Liver (tissue), 9 donors: ENCODE data around the gene TMEM190. TPM values are rescaled to one million over a fixed set of nuclear protein-coding genes. Genes with fewer than 3 reads are reported as not detected.
A peak's percentile ranks its signal among the peaks of the same experiment; 100 is the strongest.

Experiments
- DNase-seq: peaks from one replicate; pipeline ENCODE4 v3.0.0-alpha.2; 2017; ENCODE audit warnings: low spot score
- H3K27ac ChIP-seq, 2 donors: one replicate each; pipeline ENCODE4 v1.7.0; 2013; ENCODE audit warnings: inconsistent platforms in 2 of 2, low read length in 2 of 2, control low read depth in 1 of 2, low read depth in 1 of 2, mild to moderate bottlenecking in 1 of 2
- H3K27me3 ChIP-seq, 4 donors: one replicate each; pipeline versions ENCODE4 v1.6.1 to v1.7.0; 2013; ENCODE audit warnings: low read length in 3 of 4, inconsistent platforms in 1 of 4, mild to moderate bottlenecking in 1 of 4, moderate library complexity in 1 of 4; ENCODE audit not compliant: control insufficient read depth in 4 of 4, insufficient read depth in 4 of 4
- H3K36me3 ChIP-seq, 4 donors: one replicate each; pipeline versions ENCODE4 v1.6.1 to v1.7.0; 2013; ENCODE audit warnings: low read length in 3 of 4, mild to moderate bottlenecking in 3 of 4, low read depth in 1 of 4, moderate library complexity in 1 of 4; ENCODE audit not compliant: control insufficient read depth in 4 of 4, insufficient read depth in 3 of 4
- H3K4me1 ChIP-seq, 4 donors: one replicate each; pipeline versions ENCODE4 v1.6.1 to v1.7.0; 2013; ENCODE audit warnings: low read length in 3 of 4, mild to moderate bottlenecking in 3 of 4, moderate library complexity in 1 of 4; ENCODE audit not compliant: control insufficient read depth in 4 of 4, insufficient read depth in 4 of 4
- H3K4me3 ChIP-seq, 3 donors: one replicate each; pipeline versions ENCODE4 v1.6.1 to v1.7.0; 2013; ENCODE audit warnings: low read length in 3 of 3, control low read depth in 1 of 3, low read depth in 1 of 3, mild to moderate bottlenecking in 1 of 3
- H3K9ac ChIP-seq, 2 donors: one replicate each; pipeline ENCODE4 v1.7.0; 2013; ENCODE audit warnings: low read length in 2 of 2, mild to moderate bottlenecking in 2 of 2, moderate library complexity in 2 of 2, control low read depth in 1 of 2, low read depth in 1 of 2
- H3K9me3 ChIP-seq, 4 donors: one replicate each; pipeline versions ENCODE4 v1.6.1 to v1.7.0; 2013; ENCODE audit warnings: low read length in 3 of 4; ENCODE audit not compliant: control insufficient read depth in 4 of 4
- ATF3 ChIP-seq: IDR thresholded peaks from 2 replicates; pipeline ENCODE4 v1.6.1; 2016; ENCODE audit warnings: antibody characterized with exemption
- CTCF ChIP-seq: fragments of 150-350 bp; IDR thresholded peaks from 2 replicates; pipeline ENCODE4 v1.5.1; 2017; ENCODE audit warnings: improper control_type of control experiment, low read depth, low read length; ENCODE audit not compliant: missing input control
- EGR1 ChIP-seq, 2 donors: IDR thresholded peaks; 2 replicates each; pipeline ENCODE4 v1.6.1; 2016 to 2018; ENCODE audit warnings: antibody characterized with exemption in 2 of 2, low read depth in 2 of 2
- FOXA1 ChIP-seq: IDR thresholded peaks from 2 replicates; pipeline ENCODE4 v1.6.1; 2016; ENCODE audit warnings: antibody characterized with exemption
- FOXA2 ChIP-seq: IDR thresholded peaks from 2 replicates; pipeline ENCODE4 v1.6.1; 2016; ENCODE audit warnings: antibody characterized with exemption
- GABPA ChIP-seq, 2 donors: IDR thresholded peaks in 1 of 2; conservative IDR thresholded peaks in 1 of 2; 2 replicates each; pipeline ENCODE4 v1.6.1; 2016; ENCODE audit warnings: antibody characterized with exemption in 2 of 2, mild to moderate bottlenecking in 1 of 2, moderate library complexity in 1 of 2
- HNF4A ChIP-seq, 2 donors: conservative IDR thresholded peaks; 2 replicates each; pipeline ENCODE4 v1.6.1; 2016; ENCODE audit warnings: antibody characterized with exemption in 2 of 2, mild to moderate bottlenecking in 2 of 2
- HNF4G ChIP-seq: IDR thresholded peaks from 2 replicates; pipeline ENCODE4 v1.6.1; 2016; ENCODE audit warnings: antibody characterized with exemption
- JUND ChIP-seq, 2 donors: IDR thresholded peaks; 2 replicates each; pipeline ENCODE4 v1.6.1; 2016; ENCODE audit warnings: antibody characterized with exemption in 2 of 2
- MAX ChIP-seq: IDR thresholded peaks from 2 replicates; pipeline ENCODE4 v1.6.1; 2016; ENCODE audit warnings: antibody characterized with exemption
- NR2F2 ChIP-seq: IDR thresholded peaks from 2 replicates; pipeline ENCODE4 v1.6.1; 2016; ENCODE audit warnings: antibody characterized with exemption
- RAD21 ChIP-seq, 2 donors: IDR thresholded peaks; 2 replicates each; pipeline ENCODE4 v1.6.1; 2016; ENCODE audit warnings: antibody characterized with exemption in 2 of 2, mild to moderate bottlenecking in 2 of 2
- REST ChIP-seq: IDR thresholded peaks from 2 replicates; pipeline ENCODE4 v1.6.1; 2016; ENCODE audit warnings: antibody characterized with exemption, mild to moderate bottlenecking
- RXRA ChIP-seq, 2 donors: IDR thresholded peaks; 2 replicates each; pipeline ENCODE4 v1.6.1; 2017 to 2018; ENCODE audit warnings: antibody characterized with exemption in 2 of 2, mild to moderate bottlenecking in 1 of 2
- SP1 ChIP-seq: IDR thresholded peaks from 2 replicates; pipeline ENCODE4 v1.6.1; 2018; ENCODE audit warnings: antibody characterized with exemption, mild to moderate bottlenecking
- TAF1 ChIP-seq: conservative IDR thresholded peaks from 2 replicates; pipeline ENCODE4 v1.6.1; 2016; ENCODE audit warnings: antibody characterized with exemption, mild to moderate bottlenecking
- YY1 ChIP-seq: IDR thresholded peaks from 2 replicates; pipeline ENCODE4 v1.6.1; 2016; ENCODE audit warnings: antibody characterized with exemption, mild to moderate bottlenecking
- ZBTB33 ChIP-seq: IDR thresholded peaks from 2 replicates; pipeline ENCODE4 v1.6.1; 2016; ENCODE audit warnings: antibody characterized with exemption
- WGBS: extraction: QIAGEN DNeasy Blood & Tissue Kit; methylation state at CpG from one replicate; pipeline ENCODE4 v1.1.7; 2013; 5-methylcytosine and 5-hydroxymethylcytosine counted together
- polyA plus RNA-seq, 2 donors: library from polyadenylated mRNA; stranded (reverse) in 1 of 2; unstranded in 1 of 2; fragments of 200-250 nt in 1 of 2; fragments of >200 nt in 1 of 2; fragmentation: Nextera tagmentation in 1 of 2; extraction: Ambion mirVana in 1 of 2; gene quantifications; one replicate each; pipeline versions ENCODE4 v1.2.1 to v1.2.3, GENCODE V29; 2013 to 2015
- total RNA-seq, 2 donors: library from RNA; depleted of rRNA; stranded (reverse); fragments of >200 nt; gene quantifications; one replicate each; pipeline ENCODE4 v1.2.3, GENCODE V29; 2014
- donor health status: healthy.
- donor health status: healthy.
- donor health status: healthy.
- donor health status: healthy.
- donor health status: healthy.

Gene TMEM190
- total and polyA plus RNA-seq, 4 donors: not detected

- Histone ChIP-seq H3K9ac (no peak overlapping the region), H3K27me3 (no peaks in the 10 kb centered on the region), H3K4me1 (peaks cover 16 to 37% (median 30%) of the 10 kb centered on the region in 4 donors), H3K27ac (no peak overlapping the region), H3K9me3 (no peaks in the 10 kb centered on the region), H3K4me3 (peak overlapping the region; percentile 28 to 71 (median 64)), H3K36me3 (peaks cover 5 to 14% (median 9%) of the 10 kb centered on the region in 4 donors)
- DNase-seq: peak; percentile 50
- no peak for TF ChIP-seq TAF1
- TF ChIP-seq CTCF: peak; percentile 12
- 5% methylated on average over 88 of the region's 88 CpGs for WGBS
Observed at GRCh38 chr19:55383279-55384130, 6.9 kb downstream of the TMEM190 start.

GRCh38 chr19:55384131-55384919 is 7.7 kb downstream of the TMEM190 start, which contains the start of gene TMEM238:
Gene TMEM238 (minus strand): TSS chr19:55384292. CDS start chr19:55384259, 33 bp downstream.
- Histone ChIP-seq H3K9me3 (no peaks in the 10 kb centered on the region), H3K27ac (peak within 1 kb of the TSS; percentile 75 to 94), H3K27me3 (no peaks in the 10 kb centered on the region), H3K4me3 (peak within 1 kb of the TSS; percentile 56 to 71 (median 64)), H3K9ac (peak within 1 kb of the TSS; percentile 71 to 83), H3K4me1 (peaks cover 16 to 39% (median 30%) of the 10 kb centered on the region in 4 donors), H3K36me3 (peaks cover 8 to 20% (median 14%) of the 10 kb centered on the region in 4 donors)
- TF ChIP-seq RAD21 (IDR thresholded peaks at IDR 0.05) (no peak), HNF4G (no peak), GABPA (IDR thresholded peaks at IDR 0.05 in 1 of 2, conservative IDR thresholded peaks at IDR 0.05 in 1 of 2) (no peak), CTCF (no peak), RXRA (IDR thresholded peaks at IDR 0.05) (no peak), ZBTB33 (no peak), HNF4A (conservative IDR thresholded peaks at IDR 0.05) (no peak), JUND (IDR thresholded peaks at IDR 0.05) (no peak), TAF1 (no peak), ATF3 (no peak), NR2F2 (no peak), FOXA1 (no peak), YY1 (no peak), REST (no peak), MAX (no peak), FOXA2 (no peak), EGR1 (IDR thresholded peaks at IDR 0.05; ENCODE audit: low read depth in 2 of 2) (no peak), SP1 (no peak)
- DNase-seq: peak; percentile 44
- 19% methylated on average over 72 of the region's 72 CpGs for WGBS
